ES-I3 (cell line): ENCODE data around the gene RAN.

Source experiments
- H3K36me3 ChIP-seq: 2 replicates; pipeline ENCODE4 v1.6.1; 2013; ENCODE audit warnings: mild to moderate bottlenecking, low read length, control low read depth, moderate library complexity; ENCODE audit not compliant: insufficient read depth
- H3K4me1 ChIP-seq: 2 replicates; pipeline ENCODE4 v1.6.1; 2013; ENCODE audit warnings: mild to moderate bottlenecking, control low read depth, low read length; ENCODE audit not compliant: insufficient read depth
- H3K9ac ChIP-seq: 2 replicates; pipeline ENCODE4 v1.6.1; 2013; ENCODE audit warnings: low read depth, mild to moderate bottlenecking, low read length, moderate library complexity
- H3K9me3 ChIP-seq: 2 replicates; pipeline ENCODE4 v1.6.1; 2013; ENCODE audit warnings: mild to moderate bottlenecking, low read length, moderate library complexity; ENCODE audit not compliant: control insufficient read depth, insufficient read depth

Gene RAN

GRCh38 chr12:130919086-130919485, 47.2 kb downstream of the RAN start:
- no peak overlapping the region for H3K9ac ChIP-seq
- H3K4me1 ChIP-seq = peaks cover 4% of the 10 kb centered on the region; the same call in 1 of the 2 replicates
- no peaks in the 10 kb centered on the region for H3K36me3 ChIP-seq
- H3K9me3 ChIP-seq = no peaks in the 10 kb centered on the region

DNA sequence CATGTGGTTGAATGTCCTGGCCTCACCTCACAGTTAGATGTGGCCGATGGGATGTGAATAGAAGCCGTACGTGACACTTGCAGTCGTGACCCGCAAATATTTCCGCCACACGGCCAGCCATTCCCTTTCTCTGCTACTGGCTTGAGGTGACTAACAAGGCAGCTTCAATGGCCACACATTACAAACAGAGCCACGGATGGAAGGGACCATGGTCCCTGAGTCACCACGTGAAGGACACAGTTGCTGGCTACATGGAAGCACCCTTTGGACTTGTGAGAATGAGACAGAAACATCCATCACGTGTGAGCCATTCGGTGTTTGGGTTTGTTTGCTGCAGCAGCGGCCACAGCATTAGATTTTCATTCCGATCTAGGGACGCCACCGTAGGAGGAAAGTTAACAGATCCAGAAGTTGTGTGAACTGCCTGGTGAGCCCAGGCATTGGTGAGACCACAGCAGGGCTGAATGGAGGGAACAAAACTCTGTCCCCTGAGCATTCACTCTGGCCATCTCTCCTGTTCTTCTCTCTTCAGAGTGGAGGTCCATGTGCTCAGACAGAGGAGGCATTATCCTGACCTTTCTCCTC, 48.3 kb downstream of the RAN start:
- H3K36me3 ChIP-seq = no peaks in the 10 kb centered on the region
- H3K4me1 ChIP-seq = peaks cover 4% of the 10 kb centered on the region; the same call in 1 of the 2 replicates
- no peaks in the 10 kb centered on the region for H3K9me3 ChIP-seq
- no peak overlapping the region for H3K9ac ChIP-seq

- H3K9ac ChIP-seq = no peak overlapping the region
- no peaks in the 10 kb centered on the region for H3K36me3 ChIP-seq
- H3K9me3 ChIP-seq = no peaks in the 10 kb centered on the region
- H3K4me1 ChIP-seq = peaks cover 4% of the 10 kb centered on the region; the same call in 1 of the 2 replicates
Measured at GRCh38 chr12:130920723-130921381, 49.0 kb downstream of the RAN start.

DNA sequence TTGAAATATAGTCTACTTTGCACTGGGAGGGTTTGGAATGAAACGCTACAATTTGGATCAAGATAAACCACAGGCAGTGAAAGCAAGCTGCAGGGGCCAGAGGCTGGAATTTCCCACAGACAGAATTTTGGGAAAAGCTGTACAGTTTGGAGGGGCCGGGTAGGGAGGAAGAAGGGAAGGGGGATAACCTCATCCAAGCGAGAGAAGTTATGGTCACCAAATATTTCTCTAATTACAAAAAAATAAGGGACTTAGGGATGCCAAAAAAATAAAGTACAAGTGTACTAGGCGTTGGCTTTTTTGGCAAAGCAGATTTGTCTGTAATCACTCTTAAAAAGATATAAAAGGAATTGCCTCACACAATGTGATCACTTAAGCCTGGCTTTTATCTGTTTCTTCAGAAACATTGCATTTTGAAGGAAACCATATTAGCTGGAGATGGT, 50.7 kb downstream of the RAN start:
- no peak overlapping the region for H3K9ac ChIP-seq
- no peaks in the 10 kb centered on the region for H3K4me1 ChIP-seq
- no peaks in the 10 kb centered on the region for H3K9me3 ChIP-seq

DNA sequence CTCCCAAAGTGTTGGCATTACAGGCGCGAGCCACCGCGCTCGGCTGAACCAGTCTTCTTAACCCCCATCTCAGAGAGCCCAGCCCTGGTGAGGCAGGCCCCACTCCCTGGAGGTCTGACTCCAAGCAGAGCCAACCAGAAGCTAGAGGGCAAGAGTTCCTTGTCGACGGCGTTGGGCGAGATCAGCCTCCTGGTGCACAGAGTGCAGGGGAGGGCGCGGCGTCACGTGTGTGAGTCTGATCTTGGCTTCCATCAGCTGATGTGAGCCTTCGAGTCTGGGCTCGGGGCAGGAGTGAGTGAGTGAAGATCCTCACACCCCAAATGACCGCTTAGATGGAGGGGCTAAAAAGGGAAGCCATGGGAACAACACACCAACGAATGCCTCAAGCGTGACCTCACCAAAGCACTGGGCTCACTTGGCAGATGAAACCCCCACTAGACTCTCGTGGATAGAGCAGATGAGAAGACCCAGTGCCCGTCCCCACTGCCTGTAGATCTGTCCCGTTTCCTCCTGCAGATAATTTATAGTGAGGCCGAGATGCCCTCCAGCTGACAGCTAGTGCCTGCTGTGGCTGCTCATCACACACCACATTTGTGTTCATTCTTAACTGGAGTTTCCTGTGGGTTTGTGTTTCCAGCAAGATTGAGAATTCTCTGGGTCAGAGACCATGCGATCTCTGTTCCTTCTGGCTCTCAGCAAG, 53.2 kb downstream of the RAN start:
- no peaks in the 10 kb centered on the region for H3K4me1 ChIP-seq
- H3K9me3 ChIP-seq = no peaks in the 10 kb centered on the region
- no peak overlapping the region for H3K9ac ChIP-seq
- H3K36me3 ChIP-seq = no peaks in the 10 kb centered on the region

More for the DNA sequence above, 50.7 kb downstream of the RAN start:
- H3K36me3 ChIP-seq = no peaks in the 10 kb centered on the region

DNA sequence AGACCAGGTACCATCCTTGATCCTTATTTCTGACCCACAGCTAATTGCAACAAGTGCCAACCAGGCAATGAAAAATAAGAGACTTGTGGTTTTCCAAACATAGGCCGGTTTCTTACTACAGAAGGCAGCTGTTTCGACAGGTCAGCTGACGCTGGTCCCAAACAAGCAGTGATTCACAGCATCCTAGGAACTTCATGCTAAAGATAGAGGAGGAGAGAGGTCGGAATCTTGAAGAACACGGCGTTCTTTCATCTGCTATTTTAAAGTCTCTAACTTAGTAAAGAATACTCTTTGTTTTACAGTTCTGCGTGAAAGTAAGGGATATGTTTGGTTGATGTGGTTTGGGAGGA, 53.8 kb downstream of the RAN start:
- Histone ChIP-seq H3K4me1 (no peaks in the 10 kb centered on the region), H3K9ac (no peak overlapping the region), H3K9me3 (no peaks in the 10 kb centered on the region), H3K36me3 (no peaks in the 10 kb centered on the region)
